B cell (primary cell): ENCODE measurements around the gene DUSP9. TPM values are rescaled to one million over a fixed set of nuclear protein-coding genes. Genes with fewer than 3 reads are reported as not detected.

Source experiments
- ATAC-seq: fragments of 200-7000 bp; cut with Tn5 transposase; one replicate; pipeline ENCODE4 v1.10.0; 2021; ENCODE audit warnings: low read depth, mild to moderate bottlenecking, moderate number of reproducible peaks, moderate library complexity
- CTCF ChIA-PET: fragments of 350-600 bp; sonication (Branson Sonifier 250); formaldehyde crosslinking; loops from one replicate; lab custom pipeline; 2021; ENCODE audit warnings: antibody characterized with exemption, inconsistent platforms; lab: Charles Lee
- POLR2A ChIA-PET: fragments of 350-600 bp; sonication (Branson Sonifier 250); formaldehyde crosslinking; loops from one replicate; lab custom pipeline; 2021; ENCODE audit warnings: antibody characterized with exemption; lab: Charles Lee
- DNase-seq: peaks from one replicate; pipeline ENCODE4 v3.0.0; 2013
- H2AFZ ChIP-seq: 2 replicates; pipeline ENCODE4 v1.6.1; 2012; ENCODE audit warnings: mild to moderate bottlenecking, low read depth, low read length; ENCODE audit not compliant: insufficient read depth, poor library complexity, severe bottlenecking
- H3K27ac ChIP-seq, 2 donors: 1 replicate in 1 of 2; 2 replicates in 1 of 2; pipeline ENCODE4 v1.5.1; 2012 to 2013; ENCODE audit warnings: low read length in 2 of 2, mild to moderate bottlenecking in 2 of 2, moderate library complexity in 1 of 2
- H3K27me3 ChIP-seq, 4 experiments: fragments of 200-600 bp in 1 of 4; sonication (generic) in 1 of 4; replicated peaks in 1 of 4; 1 replicate in 2 of 4; 2 replicates in 2 of 4; pipeline versions ENCODE4 v1.6.1 to v1.7.0; 2013 to 2016; ENCODE audit warnings: low read length in 3 of 4, mild to moderate bottlenecking in 2 of 4, mixed read lengths in 1 of 4, moderate library complexity in 1 of 4; ENCODE audit not compliant: insufficient read depth in 4 of 4, control insufficient read depth in 3 of 4; ENCODE audit errors: control extremely low read depth in 1 of 4
- H3K36me3 ChIP-seq, 2 experiments: replicated peaks in 1 of 2; 1 replicate in 1 of 2; 2 replicates in 1 of 2; pipeline versions ENCODE4 v1.6.1 to v1.7.1; 2013; ENCODE audit warnings: low read length in 1 of 2; ENCODE audit not compliant: insufficient read depth in 2 of 2, control insufficient read depth in 1 of 2; ENCODE audit errors: control extremely low read depth in 1 of 2, extremely low read depth in 1 of 2
- H3K4me1 ChIP-seq, 2 donors: fragments of 200-600 bp in 1 of 2; sonication (generic) in 1 of 2; 1 replicate in 1 of 2; 2 replicates in 1 of 2; pipeline versions ENCODE4 v1.5.1 to v1.6.1; 2013 to 2017; ENCODE audit warnings: low read length in 2 of 2; ENCODE audit not compliant: control insufficient read depth in 2 of 2, insufficient read depth in 2 of 2
- H3K4me2 ChIP-seq: replicated peaks from 2 replicates; pipeline ENCODE3; 2012; ENCODE audit warnings: mild to moderate bottlenecking, low read depth, low read length; ENCODE audit not compliant: poor library complexity, severe bottlenecking
- H3K4me3 ChIP-seq, 5 experiments: fragments of 200-600 bp in 1 of 5; sonication (generic) in 1 of 5; 1 replicate in 3 of 5; 2 replicates in 2 of 5; pipeline versions ENCODE4 v1.5.1 to v1.7.0; 2011 to 2016; ENCODE audit warnings: low read length in 4 of 5, mild to moderate bottlenecking in 4 of 5, low read depth in 2 of 5, control low read depth in 1 of 5, moderate library complexity in 1 of 5; ENCODE audit not compliant: insufficient read depth in 1 of 5; ENCODE audit errors: control extremely low read depth in 1 of 5, extremely low read depth in 1 of 5
- H3K79me2 ChIP-seq: fragments of 200-600 bp; sonication (generic); one replicate; pipeline ENCODE4 v1.6.0; 2016; ENCODE audit warnings: low read length; ENCODE audit not compliant: control insufficient read depth, insufficient read depth
- H3K9ac ChIP-seq: fragments of 200-600 bp; sonication (generic); 2 replicates; pipeline ENCODE4 v1.6.1; 2017; ENCODE audit warnings: mild to moderate bottlenecking, low read length, moderate library complexity
- H3K9me3 ChIP-seq, 3 donors: one replicate each; pipeline versions ENCODE4 v1.6.1 to v1.7.1; 2013; ENCODE audit warnings: low read length in 2 of 3; ENCODE audit not compliant: control insufficient read depth in 2 of 3, insufficient read depth in 1 of 3; ENCODE audit errors: control extremely low read depth in 1 of 3
- H4K20me1 ChIP-seq: 2 replicates; pipeline ENCODE4 v1.6.0; 2012; ENCODE audit warnings: mild to moderate bottlenecking, low read length; ENCODE audit not compliant: insufficient read depth, control insufficient read depth, poor library complexity, severe bottlenecking
- H3K27ac Mint-ChIP-seq: one replicate; pipeline ENCODE4 v1.8.0; 2021; ENCODE audit warnings: mixed read lengths
- H3K27me3 Mint-ChIP-seq: one replicate; pipeline ENCODE4 v1.8.0; 2021; ENCODE audit warnings: mixed read lengths
- H3K4me1 Mint-ChIP-seq: one replicate; pipeline ENCODE4 v1.8.0; 2021; ENCODE audit warnings: mixed read lengths
- H3K4me3 Mint-ChIP-seq: one replicate; pipeline ENCODE4 v1.8.0; 2021; ENCODE audit warnings: mixed read lengths
- H3K9me3 Mint-ChIP-seq: one replicate; pipeline ENCODE4 v1.8.0; 2022; ENCODE audit warnings: mixed read lengths; ENCODE audit not compliant: insufficient read depth
- EZH2 ChIP-seq: IDR thresholded peaks from 2 replicates; pipeline ENCODE4 v1.6.1; 2012; ENCODE audit warnings: borderline replicate concordance, low read depth, mild to moderate bottlenecking, moderate library complexity, low read length; ENCODE audit not compliant: insufficient read depth, poor library complexity, severe bottlenecking
- WGBS: methylation state at CpG from one replicate; pipeline ENCODE4 v1.1.5; 2013; ENCODE audit warnings: missing lambda C conversion rate; ENCODE audit not compliant: insufficient coverage; 5-methylcytosine and 5-hydroxymethylcytosine counted together
- intact Hi-C: fragments of 100-400 bp; cut with micrococcal nuclease; formaldehyde crosslinking; loops from one replicate; pipeline ENCODE4 v1.10.0; 2022
- polyA plus RNA-seq: library from polyadenylated mRNA; depleted of rRNA; stranded (reverse); fragments of >200 nt; gene quantifications from 2 replicates; pipeline ENCODE4 v1.2.3, GENCODE V29; 2012
- total RNA-seq, 2 donors: library from RNA; stranded (reverse); fragments of 120-200 nt in 1 of 2; gene quantifications; 1 replicate in 1 of 2; 2 replicates in 1 of 2; pipeline versions ENCODE4 v1.2.3 to v1.2.4, GENCODE V29; 2013 to 2022
- TF ChIP-seq, protein P1 (sequence below): fragments of 200-600 bp; IDR thresholded peaks from one replicate; pipeline ENCODE4 v1.8.0; 2022; ENCODE audit warnings: antibody characterized with exemption, mild to moderate bottlenecking

The DUSP9 gene
- total and polyA plus RNA-seq, 2 donors (not counting 1 experiment from before 2014, with no cell fraction given) = not detected

DNA sequence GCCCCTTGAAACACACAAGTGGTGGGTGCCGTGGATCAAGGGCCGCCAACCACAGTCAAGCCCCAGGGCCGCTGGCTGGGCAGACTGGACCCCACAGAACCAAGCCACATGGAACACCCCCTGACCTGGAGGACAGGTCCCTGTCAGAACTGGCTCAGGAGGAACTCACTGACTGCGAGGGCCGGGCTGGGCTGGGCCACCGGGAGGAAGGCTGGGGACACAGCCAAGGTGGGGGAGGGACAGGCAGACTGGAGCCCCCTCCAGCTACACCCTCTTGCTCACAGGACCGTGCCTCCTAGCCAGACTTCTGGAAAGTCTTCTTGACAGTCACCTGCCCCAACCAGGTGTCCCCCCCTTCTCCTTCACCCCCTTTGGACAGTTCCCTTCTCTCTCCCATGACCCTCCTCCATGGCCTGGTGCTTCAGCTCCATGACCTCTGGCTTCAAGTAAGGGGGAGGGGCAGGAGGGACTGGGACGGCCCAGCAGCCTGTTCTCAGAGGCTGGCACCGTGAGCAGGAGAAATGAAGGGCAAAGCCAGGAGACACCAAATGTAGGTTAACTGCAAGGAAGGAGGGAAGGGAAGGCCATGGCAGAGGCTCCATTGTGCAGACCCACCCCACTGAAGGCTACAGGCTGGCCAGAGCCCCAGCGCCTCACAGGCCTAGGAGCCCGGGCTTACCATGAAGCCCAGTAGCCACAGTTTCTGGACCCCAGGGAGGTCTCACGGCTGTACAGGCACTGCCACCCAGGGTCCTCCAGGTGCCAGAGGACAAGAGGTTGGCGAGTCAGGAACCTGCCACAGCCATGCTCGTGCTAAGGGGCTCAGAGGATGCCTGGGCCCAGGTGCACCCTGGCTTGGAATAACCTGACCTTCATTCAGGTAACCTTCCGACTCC is 22.6 kb upstream of the DUSP9 start:
- intact Hi-C loops = no loop called here

More for the DNA sequence above, 22.6 kb upstream of the DUSP9 start:
- H3K27ac Mint-ChIP-seq = no peak overlapping the region
- DNase-seq = no peak
- H4K20me1 ChIP-seq = no peaks in the 10 kb centered on the region
- H3K36me3 ChIP-seq = no peaks in the 10 kb centered on the region
- no peaks in the 10 kb centered on the region for H3K9me3 Mint-ChIP-seq
- H3K9me3 ChIP-seq = no peaks in the 10 kb centered on the region
- H3K79me2 ChIP-seq = no peaks in the 10 kb centered on the region
- H2AFZ ChIP-seq = no peak overlapping the region
- 89% methylated on average over 9 of the region's 15 CpGs for WGBS
- ATAC-seq = no peak
- no peak for TF ChIP-seq EZH2
- TF ChIP-seq, protein P1, sequence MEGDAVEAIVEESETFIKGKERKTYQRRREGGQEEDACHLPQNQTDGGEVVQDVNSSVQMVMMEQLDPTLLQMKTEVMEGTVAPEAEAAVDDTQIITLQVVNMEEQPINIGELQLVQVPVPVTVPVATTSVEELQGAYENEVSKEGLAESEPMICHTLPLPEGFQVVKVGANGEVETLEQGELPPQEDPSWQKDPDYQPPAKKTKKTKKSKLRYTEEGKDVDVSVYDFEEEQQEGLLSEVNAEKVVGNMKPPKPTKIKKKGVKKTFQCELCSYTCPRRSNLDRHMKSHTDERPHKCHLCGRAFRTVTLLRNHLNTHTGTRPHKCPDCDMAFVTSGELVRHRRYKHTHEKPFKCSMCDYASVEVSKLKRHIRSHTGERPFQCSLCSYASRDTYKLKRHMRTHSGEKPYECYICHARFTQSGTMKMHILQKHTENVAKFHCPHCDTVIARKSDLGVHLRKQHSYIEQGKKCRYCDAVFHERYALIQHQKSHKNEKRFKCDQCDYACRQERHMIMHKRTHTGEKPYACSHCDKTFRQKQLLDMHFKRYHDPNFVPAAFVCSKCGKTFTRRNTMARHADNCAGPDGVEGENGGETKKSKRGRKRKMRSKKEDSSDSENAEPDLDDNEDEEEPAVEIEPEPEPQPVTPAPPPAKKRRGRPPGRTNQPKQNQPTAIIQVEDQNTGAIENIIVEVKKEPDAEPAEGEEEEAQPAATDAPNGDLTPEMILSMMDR = no peak
- peaks cover 6% of the 10 kb centered on the region for H3K27me3 Mint-ChIP-seq
- H3K4me3 ChIP-seq = no peak overlapping the region
- CTCF ChIA-PET = no interaction called here
- H3K27ac ChIP-seq = no peak overlapping the region
- no peak overlapping the region for H3K4me2 ChIP-seq
- peaks cover 0 to 6% (median 0%) of the 10 kb centered on the region in 4 experiments for H3K27me3 ChIP-seq
- no peaks in the 10 kb centered on the region for H3K4me1 Mint-ChIP-seq
- H3K4me3 Mint-ChIP-seq = no peak overlapping the region
- H3K4me1 ChIP-seq = no peaks in the 10 kb centered on the region
- H3K9ac ChIP-seq = no peak overlapping the region
- POLR2A ChIA-PET = interaction anchor here (0.6 kb wide), 1 partner anchor 803 kb away, joined by 5 read pairs; no protein-coding TSS in a partner anchor
